Measurements from ENCODE around the gene PADI3. TPM values are rescaled to one million over a fixed set of nuclear protein-coding genes. Genes with fewer than 3 reads are reported as not detected.

PADI3 gene
- total and polyA plus RNA-seq, 10 donors, result not detected

- Histone ChIP-seq H3K9me3 (peaks cover 0 to 9% (median 0%) of the 10 kb centered on the region in 8 donors), H3K4me1 (no peaks in the 10 kb centered on the region), H3K4me3 (no peak overlapping the region), H3K36me3 (no peaks in the 10 kb centered on the region), H3K27ac (no peak overlapping the region), H3K27me3 (replicated peaks in 1 of 7) (peaks cover 0 to 46% (median 0%) of the 10 kb centered on the region in 7 donors)
- no peak for DNase-seq
- 79 to 87% (median 80%) methylated on average over 7 to 9 of the region's 9 CpGs for WGBS, 5 donors
- TF ChIP-seq POLR2AphosphoS5 (IDR thresholded peaks at IDR 0.05), result no peak
- TF ChIP-seq POLR2A (IDR thresholded peaks at IDR 0.05), result no peak
- intact Hi-C loops (cut with DNase I; ENCODE audit: low total_unique reads), result no loop called here
Observed at GRCh38 chr1:17258116-17258757, 9.3 kb downstream of the PADI3 start.

- H3K4me3 ChIP-seq, result no peak overlapping the region
- peaks cover 0 to 9% (median 0%) of the 10 kb centered on the region in 8 donors for H3K9me3 ChIP-seq
- H3K27ac ChIP-seq, result no peak overlapping the region
- 83 to 90% (median 86%) methylated on average over 6 of the region's 6 CpGs for WGBS, 5 donors
- no peak for TF ChIP-seq POLR2A (IDR thresholded peaks at IDR 0.05)
- no peak for TF ChIP-seq POLR2AphosphoS5 (IDR thresholded peaks at IDR 0.05)
- no peak for TF ChIP-seq CTCF (IDR thresholded peaks at IDR 0.05 in 8 of 11, conservative IDR thresholded peaks at IDR 0.05 in 3 of 11)
- intact Hi-C loops (cut with DNase I; ENCODE audit: low total_unique reads), result no loop called here
- H3K27me3 ChIP-seq (replicated peaks in 1 of 7), result peaks cover 0 to 46% (median 0%) of the 10 kb centered on the region in 7 donors
- H3K36me3 ChIP-seq, result no peaks in the 10 kb centered on the region
- no peaks in the 10 kb centered on the region for H3K4me1 ChIP-seq
- DNase-seq, result no peak
Observed at GRCh38 chr1:17258758-17259130, 9.8 kb downstream of the PADI3 start.

GRCh38 chr1:17259233-17259873 is 10.5 kb downstream of the PADI3 start:
- H3K27ac ChIP-seq, result no peak overlapping the region
- no peaks in the 10 kb centered on the region for H3K36me3 ChIP-seq
- no peaks in the 10 kb centered on the region for H3K4me1 ChIP-seq
- WGBS, 5 donors, result 76 to 94% (median 82%) methylated on average over 18 to 24 of the region's 24 CpGs
- no peak for TF ChIP-seq POLR2A (IDR thresholded peaks at IDR 0.05)
- intact Hi-C loops (cut with DNase I; ENCODE audit: low total_unique reads), result no loop called here
- H3K4me3 ChIP-seq, result no peak overlapping the region
- peaks cover 0 to 9% (median 0%) of the 10 kb centered on the region in 8 donors for H3K9me3 ChIP-seq
- H3K27me3 ChIP-seq (replicated peaks in 1 of 7), result peaks cover 0 to 46% (median 0%) of the 10 kb centered on the region in 7 donors
- DNase-seq, result no peak

- 75 to 91% (median 89%) methylated on average over 7 of the region's 7 CpGs for WGBS, 5 donors
- H3K4me1 ChIP-seq, result no peaks in the 10 kb centered on the region
- no peak overlapping the region for H3K27ac ChIP-seq
- H3K27me3 ChIP-seq (replicated peaks in 1 of 7), result peaks cover 0 to 43% (median 0%) of the 10 kb centered on the region in 7 donors
- H3K4me3 ChIP-seq, result no peak overlapping the region
- peaks cover 0 to 9% (median 0%) of the 10 kb centered on the region in 8 donors for H3K9me3 ChIP-seq
- no peak for DNase-seq
- intact Hi-C loops (cut with DNase I; ENCODE audit: low total_unique reads), result no loop called here
- TF ChIP-seq CTCF (IDR thresholded peaks at IDR 0.05 in 8 of 11, conservative IDR thresholded peaks at IDR 0.05 in 3 of 11) (no peak), POLR2A (IDR thresholded peaks at IDR 0.05) (no peak), POLR2AphosphoS5 (IDR thresholded peaks at IDR 0.05) (no peak)
- H3K36me3 ChIP-seq, result no peaks in the 10 kb centered on the region
Observed at GRCh38 chr1:17260264-17260663, 11.4 kb downstream of the PADI3 start.

- H3K4me1 ChIP-seq, result no peaks in the 10 kb centered on the region
- H3K27ac ChIP-seq, result no peak overlapping the region
- no peak for DNase-seq
- intact Hi-C loops (cut with DNase I; ENCODE audit: low total_unique reads), result no loop called here
- TF ChIP-seq POLR2A (IDR thresholded peaks at IDR 0.05), result no peak
- no peak for TF ChIP-seq POLR2AphosphoS5 (IDR thresholded peaks at IDR 0.05)
- no peak for TF ChIP-seq CTCF (IDR thresholded peaks at IDR 0.05 in 8 of 11, conservative IDR thresholded peaks at IDR 0.05 in 3 of 11)
- WGBS, 5 donors, result 81 to 89% (median 88%) methylated on average over 5 of the region's 5 CpGs
- peaks cover 0 to 9% (median 0%) of the 10 kb centered on the region in 8 donors for H3K9me3 ChIP-seq
- no peak overlapping the region for H3K4me3 ChIP-seq
- peaks cover 0 to 40% (median 0%) of the 10 kb centered on the region in 7 donors for H3K27me3 ChIP-seq (replicated peaks in 1 of 7)
- no peaks in the 10 kb centered on the region for H3K36me3 ChIP-seq
Observed at GRCh38 chr1:17260738-17261137, 11.8 kb downstream of the PADI3 start.

All from spleen (tissue), 11 donors.